HepG2 (cell line): ENCODE data around the gene LBX2. TPM values are rescaled to one million over a fixed set of nuclear protein-coding genes. Genes with fewer than 3 reads are reported as not detected.

Experiments used
- ATAD3A ChIP-seq: sonication (generic); formaldehyde crosslinking; IDR thresholded peaks from 2 replicates; pipeline ENCODE4 v1.4.0; 2020; ENCODE audit warnings: missing genetic modification reagents
- CTCF ChIP-seq: sonication (generic); formaldehyde crosslinking; IDR thresholded peaks from 2 replicates; pipeline ENCODE4 v1.5.0; 2020; ENCODE audit warnings: mild to moderate bottlenecking, missing genetic modification reagents, moderate library complexity
- EZH2 ChIP-seq: conservative IDR thresholded peaks from 2 replicates; pipeline ENCODE4 v1.6.1; 2012; ENCODE audit warnings: mild to moderate bottlenecking, low read depth, low read length, moderate library complexity
- HMGXB3 ChIP-seq: sonication (generic); formaldehyde crosslinking; IDR thresholded peaks from 2 replicates; pipeline ENCODE4 v1.4.0; 2020; ENCODE audit warnings: missing genetic modification reagents, borderline replicate concordance
- KDM2A ChIP-seq: sonication (generic); formaldehyde crosslinking; IDR thresholded peaks from 2 replicates; pipeline ENCODE4 v1.4.0; 2020; ENCODE audit warnings: low read depth, missing genetic modification reagents, borderline replicate concordance
- LBX2 ChIP-seq: sonication (generic); formaldehyde crosslinking; IDR thresholded peaks from 2 replicates; pipeline ENCODE4 v1.5.0; 2020; ENCODE audit warnings: missing genetic modification reagents, mild to moderate bottlenecking, borderline replicate concordance
- LRRFIP1 ChIP-seq: sonication (generic); formaldehyde crosslinking; conservative IDR thresholded peaks from 2 replicates; pipeline ENCODE4 v1.4.0; 2020; ENCODE audit warnings: missing genetic modification reagents
- NBN ChIP-seq: fragments of 450-650 bp; conservative IDR thresholded peaks from 2 replicates; pipeline ENCODE4 v1.6.1; 2017
- PBX3 ChIP-seq: sonication (generic); formaldehyde crosslinking; IDR thresholded peaks from 2 replicates; pipeline ENCODE4 v1.8.1; 2023; ENCODE audit warnings: missing genetic modification reagents, inconsistent platforms, borderline replicate concordance
- SP5 ChIP-seq: IDR thresholded peaks from 2 replicates; pipeline ENCODE4 v1.6.1; 2016; ENCODE audit warnings: low read depth, borderline replicate concordance
- ZNF256 ChIP-seq: sonication (generic); formaldehyde crosslinking; conservative IDR thresholded peaks from 2 replicates; pipeline ENCODE4 v1.4.0; 2020; ENCODE audit warnings: missing genetic modification reagents
- ZNF512 ChIP-seq: sonication (generic); formaldehyde crosslinking; IDR thresholded peaks from 2 replicates; pipeline ENCODE4 v1.4.0; 2020; ENCODE audit warnings: mild to moderate bottlenecking, missing genetic modification reagents
- ZNF598 ChIP-seq: sonication (generic); formaldehyde crosslinking; IDR thresholded peaks from 2 replicates; pipeline ENCODE4 v1.5.1; 2020; ENCODE audit warnings: mild to moderate bottlenecking, missing genetic modification reagents, borderline replicate concordance
- ZNF784 ChIP-seq: sonication (generic); formaldehyde crosslinking; IDR thresholded peaks from 2 replicates; pipeline ENCODE4 v1.5.1; 2020; ENCODE audit warnings: missing genetic modification reagents, mild to moderate bottlenecking, borderline replicate concordance
- polyA plus RNA-seq, 8 experiments: library from polyadenylated mRNA; depleted of rRNA in 3 of 8; stranded (reverse) in 7 of 8; unstranded in 1 of 8; fragments of >200 nt; fragmentation: Illumina TruSeq in 4 of 8; extraction: Trizol in 4 of 8; gene quantifications; 2 replicates each; pipeline versions ENCODE4 v1.2.1 to v1.2.3, GENCODE V29; 2011 to 2016; ENCODE audit warnings: low read depth in 4 of 8, missing spikeins in 1 of 8, mixed read lengths in 1 of 8; ENCODE audit not compliant: insufficient read depth in 1 of 8
- total RNA-seq, 5 experiments: library from RNA; depleted of rRNA; stranded (reverse); fragments of >200 nt; fragmentation: Illumina TruSeq; extraction: Trizol; gene quantifications; 2 replicates each; pipeline ENCODE4 v1.2.3, GENCODE V29; 2016; ENCODE audit warnings: low read depth in 1 of 5

LBX2 gene
- total and polyA plus RNA-seq, 2 of the 13 experiments (the other 11 are each of a cell fraction or from before 2014, with no cell fraction given) = 6.4 to 8.1 TPM

- no peak for TF ChIP-seq LRRFIP1 (CRISPR knock-in tag)
- TF ChIP-seq PBX3 = no peak
- TF ChIP-seq ATAD3A (CRISPR knock-in tag) = no peak
- TF ChIP-seq ZNF512 (CRISPR knock-in tag) = no peak
- no peak for TF ChIP-seq LBX2 (CRISPR knock-in tag)
- no peak for TF ChIP-seq ZNF256 (CRISPR knock-in tag)
- TF ChIP-seq KDM2A (CRISPR knock-in tag) = peak; percentile 81
- no peak for TF ChIP-seq CTCF (CRISPR knock-in tag)
- no peak for TF ChIP-seq NBN
- TF ChIP-seq EZH2 = no peak
- TF ChIP-seq ZNF784 = peak; percentile 71; the same call in 1 of the 2 replicates
- TF ChIP-seq HMGXB3 (CRISPR knock-in tag) = peak; percentile 69; the same call in 1 of the 2 replicates
- 0 out of 2 replicates have a peak, but pooled peaks have one; percentile 30 for TF ChIP-seq SP5 (CRISPR knock-in tag)
- peak; percentile 73 for TF ChIP-seq ZNF598 (CRISPR knock-in tag)
Measured at GRCh38 chr2:74525717-74526648, 26.6 kb upstream of the LBX2 start, which contains the start of gene DQX1 (continued).
